Measurements from ENCODE around the gene PPP1R3C.

The PPP1R3C gene

GRCh38 chr10:91626936-91627335 lies 5.9 kb downstream of the PPP1R3C start:
- no peak overlapping the region for H3K9ac ChIP-seq (ENCODE audit: low read length)

GRCh38 chr10:91624633-91625032 lies 8.2 kb downstream of the PPP1R3C start:
- Histone ChIP-seq H3K27ac (ENCODE audit: low read depth, low read length) (no peak overlapping the region), H3K36me3 (ENCODE audit: control insufficient read depth, insufficient read depth, low read length) (peaks cover 2% of the 10 kb centered on the region), H3K4me3 (ENCODE audit: low read length) (no peak overlapping the region), H3K27me3 (ENCODE audit: control insufficient read depth, insufficient read depth, low read length) (no peaks in the 10 kb centered on the region), H3K4me1 (ENCODE audit: control insufficient read depth, insufficient read depth, low read length) (peaks cover 6% of the 10 kb centered on the region), H3K9ac (ENCODE audit: low read length) (no peak overlapping the region)

More at GRCh38 chr10:91626936-91627335, 5.9 kb downstream of the PPP1R3C start:
- H3K4me1 ChIP-seq (ENCODE audit: control insufficient read depth, insufficient read depth, low read length), result peaks cover 17% of the 10 kb centered on the region
- H3K4me3 ChIP-seq (ENCODE audit: low read length), result no peak overlapping the region
- peaks cover 2% of the 10 kb centered on the region for H3K36me3 ChIP-seq (ENCODE audit: control insufficient read depth, insufficient read depth, low read length)
- H3K27ac ChIP-seq (ENCODE audit: low read depth, low read length), result no peak overlapping the region
- H3K27me3 ChIP-seq (ENCODE audit: control insufficient read depth, insufficient read depth, low read length), result no peaks in the 10 kb centered on the region

- H3K27ac ChIP-seq (ENCODE audit: low read depth, low read length), result no peak overlapping the region
- no peak overlapping the region for H3K9ac ChIP-seq (ENCODE audit: low read length)
- no peak overlapping the region for H3K4me3 ChIP-seq (ENCODE audit: low read length)
- H3K4me1 ChIP-seq (ENCODE audit: control insufficient read depth, insufficient read depth, low read length), result no peaks in the 10 kb centered on the region
- H3K27me3 ChIP-seq (ENCODE audit: control insufficient read depth, insufficient read depth, low read length), result no peaks in the 10 kb centered on the region
- no peaks in the 10 kb centered on the region for H3K36me3 ChIP-seq (ENCODE audit: control insufficient read depth, insufficient read depth, low read length)
Measured at GRCh38 chr10:91622601-91623000, 10.3 kb downstream of the PPP1R3C start.

- no peak overlapping the region for H3K27ac ChIP-seq (ENCODE audit: low read depth, low read length)
- H3K27me3 ChIP-seq (ENCODE audit: control insufficient read depth, insufficient read depth, low read length), result no peaks in the 10 kb centered on the region
- H3K36me3 ChIP-seq (ENCODE audit: control insufficient read depth, insufficient read depth, low read length), result no peaks in the 10 kb centered on the region
- no peaks in the 10 kb centered on the region for H3K4me1 ChIP-seq (ENCODE audit: control insufficient read depth, insufficient read depth, low read length)
- H3K4me3 ChIP-seq (ENCODE audit: low read length), result no peak overlapping the region
- H3K9ac ChIP-seq (ENCODE audit: low read length), result no peak overlapping the region
Measured at GRCh38 chr10:91621483-91622113, 11.3 kb downstream of the PPP1R3C start.

- H3K4me1 ChIP-seq (ENCODE audit: control insufficient read depth, insufficient read depth, low read length), result peaks cover 10% of the 10 kb centered on the region
- no peak overlapping the region for H3K27ac ChIP-seq (ENCODE audit: low read depth, low read length)
- H3K9ac ChIP-seq (ENCODE audit: low read length), result no peak overlapping the region
- no peaks in the 10 kb centered on the region for H3K36me3 ChIP-seq (ENCODE audit: control insufficient read depth, insufficient read depth, low read length)
- H3K4me3 ChIP-seq (ENCODE audit: low read length), result no peak overlapping the region
- no peaks in the 10 kb centered on the region for H3K27me3 ChIP-seq (ENCODE audit: control insufficient read depth, insufficient read depth, low read length)
Measured at GRCh38 chr10:91617072-91617609, 15.7 kb downstream of the PPP1R3C start.

GRCh38 chr10:91616137-91616536 lies 16.7 kb downstream of the PPP1R3C start:
- no peak overlapping the region for H3K9ac ChIP-seq (ENCODE audit: low read length)
- no peak overlapping the region for H3K27ac ChIP-seq (ENCODE audit: low read depth, low read length)
- H3K4me3 ChIP-seq (ENCODE audit: low read length), result no peak overlapping the region
- no peaks in the 10 kb centered on the region for H3K27me3 ChIP-seq (ENCODE audit: control insufficient read depth, insufficient read depth, low read length)
- H3K36me3 ChIP-seq (ENCODE audit: control insufficient read depth, insufficient read depth, low read length), result no peaks in the 10 kb centered on the region
- H3K4me1 ChIP-seq (ENCODE audit: control insufficient read depth, insufficient read depth, low read length), result peaks cover 10% of the 10 kb centered on the region

- H3K4me1 ChIP-seq (ENCODE audit: control insufficient read depth, insufficient read depth, low read length), result peaks cover 15% of the 10 kb centered on the region
- no peak overlapping the region for H3K9ac ChIP-seq (ENCODE audit: low read length)
- H3K36me3 ChIP-seq (ENCODE audit: control insufficient read depth, insufficient read depth, low read length), result no peaks in the 10 kb centered on the region
- H3K27ac ChIP-seq (ENCODE audit: low read depth, low read length), result peak overlapping the region; percentile 73
- no peak overlapping the region for H3K4me3 ChIP-seq (ENCODE audit: low read length)
- no peaks in the 10 kb centered on the region for H3K27me3 ChIP-seq (ENCODE audit: control insufficient read depth, insufficient read depth, low read length)
Measured at GRCh38 chr10:91614225-91614624, 18.6 kb downstream of the PPP1R3C start.

- Histone ChIP-seq H3K27me3 (ENCODE audit: control insufficient read depth, insufficient read depth, low read length) (no peaks in the 10 kb centered on the region), H3K4me3 (ENCODE audit: low read length) (no peak overlapping the region), H3K36me3 (ENCODE audit: control insufficient read depth, insufficient read depth, low read length) (no peaks in the 10 kb centered on the region), H3K4me1 (ENCODE audit: control insufficient read depth, insufficient read depth, low read length) (peaks cover 21% of the 10 kb centered on the region), H3K9ac (ENCODE audit: low read length) (no peak overlapping the region), H3K27ac (ENCODE audit: low read depth, low read length) (peak overlapping the region; percentile 73)
Measured at GRCh38 chr10:91613411-91614187, 19.3 kb downstream of the PPP1R3C start.

- H3K4me3 ChIP-seq (ENCODE audit: low read length), result no peak overlapping the region
- H3K4me1 ChIP-seq (ENCODE audit: control insufficient read depth, insufficient read depth, low read length), result peaks cover 34% of the 10 kb centered on the region
- H3K9ac ChIP-seq (ENCODE audit: low read length), result no peak overlapping the region
- H3K36me3 ChIP-seq (ENCODE audit: control insufficient read depth, insufficient read depth, low read length), result no peaks in the 10 kb centered on the region
- peak overlapping the region; percentile 41 for H3K27ac ChIP-seq (ENCODE audit: low read depth, low read length)
- no peaks in the 10 kb centered on the region for H3K27me3 ChIP-seq (ENCODE audit: control insufficient read depth, insufficient read depth, low read length)
Measured at GRCh38 chr10:91610919-91611318, 22.0 kb downstream of the PPP1R3C start.

GRCh38 chr10:91610444-91610843 lies 22.4 kb downstream of the PPP1R3C start:
- Histone ChIP-seq H3K9ac (ENCODE audit: low read length) (no peak overlapping the region), H3K4me1 (ENCODE audit: control insufficient read depth, insufficient read depth, low read length) (peaks cover 35% of the 10 kb centered on the region), H3K36me3 (ENCODE audit: control insufficient read depth, insufficient read depth, low read length) (no peaks in the 10 kb centered on the region), H3K4me3 (ENCODE audit: low read length) (no peak overlapping the region), H3K27me3 (ENCODE audit: control insufficient read depth, insufficient read depth, low read length) (no peaks in the 10 kb centered on the region), H3K27ac (ENCODE audit: low read depth, low read length) (peak overlapping the region; percentile 41)

- Histone ChIP-seq H3K27me3 (ENCODE audit: control insufficient read depth, insufficient read depth, low read length) (no peaks in the 10 kb centered on the region), H3K4me1 (ENCODE audit: control insufficient read depth, insufficient read depth, low read length) (peaks cover 40% of the 10 kb centered on the region), H3K9ac (ENCODE audit: low read length) (no peak overlapping the region)
Measured at GRCh38 chr10:91607646-91608403, 25.0 kb downstream of the PPP1R3C start.

GRCh38 chr10:91605968-91606367 lies 26.9 kb downstream of the PPP1R3C start:
- Histone ChIP-seq H3K4me3 (ENCODE audit: low read length) (no peak overlapping the region), H3K9ac (ENCODE audit: low read length) (no peak overlapping the region), H3K36me3 (ENCODE audit: control insufficient read depth, insufficient read depth, low read length) (no peaks in the 10 kb centered on the region), H3K27me3 (ENCODE audit: control insufficient read depth, insufficient read depth, low read length) (no peaks in the 10 kb centered on the region), H3K4me1 (ENCODE audit: control insufficient read depth, insufficient read depth, low read length) (peaks cover 43% of the 10 kb centered on the region), H3K27ac (ENCODE audit: low read depth, low read length) (peak overlapping the region; percentile 18)

More at GRCh38 chr10:91607646-91608403, 25.0 kb downstream of the PPP1R3C start:
- Histone ChIP-seq H3K4me3 (ENCODE audit: low read length) (peak overlapping the region; percentile 9), H3K36me3 (ENCODE audit: control insufficient read depth, insufficient read depth, low read length) (no peaks in the 10 kb centered on the region), H3K27ac (ENCODE audit: low read depth, low read length) (peak overlapping the region; percentile 90)

Data from rectal smooth muscle tissue (tissue), 1 donor.